Effector memory CD8-positive, alpha-beta T cell (primary cell): ENCODE measurements around the gene ARHGAP1.
A peak's percentile ranks its signal among the peaks of the same experiment; 100 is the strongest.

Source experiments
- ATAC-seq: fragments of 150-1000 bp; cut with Tn5 transposase; replicated peaks from 2 replicates; pipeline ENCODE4 v1.10.0; 2021; ENCODE audit warnings: mild to moderate bottlenecking, moderate library complexity
- DNase-seq, 3 experiments: peaks; one replicate each; pipeline ENCODE4 v3.0.0; 2021
- H3K27ac Mint-ChIP-seq, 2 donors: one replicate each; pipeline ENCODE4 v1.8.0; 2022; ENCODE audit warnings: mild to moderate bottlenecking in 2 of 2, mixed read lengths in 2 of 2, moderate library complexity in 2 of 2
- H3K27me3 Mint-ChIP-seq, 2 donors: one replicate each; pipeline ENCODE4 v1.8.0; 2022; ENCODE audit warnings: mixed read lengths in 2 of 2
- H3K36me3 Mint-ChIP-seq: one replicate; pipeline ENCODE4 v1.8.0; 2022; ENCODE audit warnings: mild to moderate bottlenecking, moderate library complexity, mixed read lengths; ENCODE audit not compliant: insufficient read depth
- H3K4me1 Mint-ChIP-seq, 2 donors: one replicate each; pipeline ENCODE4 v1.8.0; 2022; ENCODE audit warnings: low read depth in 2 of 2, mixed read lengths in 2 of 2
- H3K4me3 Mint-ChIP-seq, 2 donors: one replicate each; pipeline ENCODE4 v1.8.0; 2022; ENCODE audit warnings: mild to moderate bottlenecking in 2 of 2, mixed read lengths in 2 of 2, moderate library complexity in 2 of 2
- H3K9me3 Mint-ChIP-seq, 2 donors: one replicate each; pipeline ENCODE4 v1.8.0; 2022; ENCODE audit warnings: mixed read lengths in 2 of 2

ARHGAP1 gene

GRCh38 chr11:46695345-46696211, 4.8 kb downstream of the ARHGAP1 start:
- Mint-ChIP-seq H3K36me3 (peaks cover 60% of the 10 kb centered on the region), H3K27me3 (no peaks in the 10 kb centered on the region), H3K9me3 (no peaks in the 10 kb centered on the region), H3K4me1 (peaks cover 37 to 46% of the 10 kb centered on the region in 2 donors), H3K27ac (peak overlapping the region; percentile 92 to 93), H3K4me3 (no peak overlapping the region)
- DNase-seq, result no peak
- ATAC-seq, result no peak

- no peak for DNase-seq
- Mint-ChIP-seq H3K27ac (peak overlapping the region; percentile 92 to 93), H3K36me3 (peaks cover 66% of the 10 kb centered on the region), H3K4me1 (peaks cover 34 to 44% of the 10 kb centered on the region in 2 donors), H3K27me3 (no peaks in the 10 kb centered on the region), H3K9me3 (no peaks in the 10 kb centered on the region), H3K4me3 (no peak overlapping the region)
- no peak for ATAC-seq
Measured at GRCh38 chr11:46694607-46695006, 5.8 kb downstream of the ARHGAP1 start.

- Mint-ChIP-seq H3K4me3 (no peak overlapping the region), H3K4me1 (peaks cover 32 to 41% of the 10 kb centered on the region in 2 donors), H3K36me3 (peaks cover 68% of the 10 kb centered on the region), H3K27ac (peak overlapping the region; percentile 92 to 93), H3K9me3 (no peaks in the 10 kb centered on the region), H3K27me3 (no peaks in the 10 kb centered on the region)
- no peak for ATAC-seq
- DNase-seq, result no peak
Measured at GRCh38 chr11:46694072-46694471, 6.3 kb downstream of the ARHGAP1 start.

- Mint-ChIP-seq H3K27me3 (no peaks in the 10 kb centered on the region), H3K27ac (peak overlapping the region; percentile 92 to 93), H3K4me3 (no peak overlapping the region), H3K36me3 (peaks cover 72% of the 10 kb centered on the region), H3K4me1 (peaks cover 28 to 36% of the 10 kb centered on the region in 2 donors), H3K9me3 (no peaks in the 10 kb centered on the region)
- ATAC-seq, result no peak
- DNase-seq, result no peak
Measured at GRCh38 chr11:46693597-46694012, 6.8 kb downstream of the ARHGAP1 start.

GRCh38 chr11:46692450-46692849, 8.0 kb downstream of the ARHGAP1 start:
- H3K36me3 Mint-ChIP-seq, result peaks cover 82% of the 10 kb centered on the region
- no peak for DNase-seq
- H3K9me3 Mint-ChIP-seq, result no peaks in the 10 kb centered on the region
- no peak for ATAC-seq
- no peak overlapping the region for H3K4me3 Mint-ChIP-seq
- H3K27ac Mint-ChIP-seq, result peak overlapping the region in 1 of 2 donors; percentile 46
- H3K27me3 Mint-ChIP-seq, result no peaks in the 10 kb centered on the region
- H3K4me1 Mint-ChIP-seq, result peaks cover 20 to 28% of the 10 kb centered on the region in 2 donors

- DNase-seq (no peak), ATAC-seq (no peak)
- Mint-ChIP-seq H3K9me3 (no peaks in the 10 kb centered on the region), H3K36me3 (peaks cover 87% of the 10 kb centered on the region), H3K27ac (peak overlapping the region in 1 of 2 donors; percentile 30), H3K27me3 (no peaks in the 10 kb centered on the region), H3K4me3 (no peak overlapping the region), H3K4me1 (peaks cover 16 to 23% of the 10 kb centered on the region in 2 donors)
Measured at GRCh38 chr11:46690702-46691101, 9.7 kb downstream of the ARHGAP1 start.

GRCh38 chr11:46686886-46687795, 13.3 kb downstream of the ARHGAP1 start:
- no peak for DNase-seq

GRCh38 chr11:46684367-46684766, 16.1 kb downstream of the ARHGAP1 start:
- Mint-ChIP-seq H3K4me3 (no peak overlapping the region), H3K36me3 (peaks cover 70% of the 10 kb centered on the region), H3K27me3 (no peaks in the 10 kb centered on the region), H3K9me3 (no peaks in the 10 kb centered on the region), H3K27ac (no peak overlapping the region), H3K4me1 (peaks cover 1 to 5% of the 10 kb centered on the region in 2 donors)
- ATAC-seq (no peak), DNase-seq (no peak)

More at GRCh38 chr11:46686886-46687795, 13.3 kb downstream of the ARHGAP1 start:
- no peaks in the 10 kb centered on the region for H3K27me3 Mint-ChIP-seq
- no peak for ATAC-seq
- no peaks in the 10 kb centered on the region for H3K9me3 Mint-ChIP-seq
- H3K4me1 Mint-ChIP-seq, result peaks cover 5 to 15% of the 10 kb centered on the region in 2 donors
- no peak overlapping the region for H3K4me3 Mint-ChIP-seq
- H3K27ac Mint-ChIP-seq, result no peak overlapping the region
- peaks cover 74% of the 10 kb centered on the region for H3K36me3 Mint-ChIP-seq

- peak overlapping the region in 1 of 2 donors; percentile 56 for H3K27ac Mint-ChIP-seq
- H3K36me3 Mint-ChIP-seq, result peaks cover 72% of the 10 kb centered on the region
Measured at GRCh38 chr11:46682773-46683752, 17.4 kb downstream of the ARHGAP1 start.

GRCh38 chr11:46681814-46682213, 18.6 kb downstream of the ARHGAP1 start:
- Mint-ChIP-seq H3K27ac (no peak overlapping the region), H3K36me3 (peaks cover 69% of the 10 kb centered on the region), H3K9me3 (no peaks in the 10 kb centered on the region), H3K4me1 (peaks cover 6 to 14% of the 10 kb centered on the region in 2 donors), H3K27me3 (no peaks in the 10 kb centered on the region), H3K4me3 (no peak overlapping the region)
- DNase-seq (no peak), ATAC-seq (no peak)

More at GRCh38 chr11:46682773-46683752, 17.4 kb downstream of the ARHGAP1 start:
- H3K27me3 Mint-ChIP-seq, result no peaks in the 10 kb centered on the region
- no peak overlapping the region for H3K4me3 Mint-ChIP-seq
- no peaks in the 10 kb centered on the region for H3K9me3 Mint-ChIP-seq
- peaks cover 5 to 6% of the 10 kb centered on the region in 2 donors for H3K4me1 Mint-ChIP-seq
- DNase-seq (no peak), ATAC-seq (no peak)

GRCh38 chr11:46680815-46681214, 19.6 kb downstream of the ARHGAP1 start:
- H3K36me3 Mint-ChIP-seq, result peaks cover 64% of the 10 kb centered on the region

GRCh38 chr11:46680164-46680760, 20.2 kb downstream of the ARHGAP1 start:
- H3K36me3 Mint-ChIP-seq, result peaks cover 58% of the 10 kb centered on the region
- H3K27me3 Mint-ChIP-seq, result no peaks in the 10 kb centered on the region
- H3K4me3 Mint-ChIP-seq, result no peak overlapping the region
- peaks cover 6 to 18% of the 10 kb centered on the region in 2 donors for H3K4me1 Mint-ChIP-seq
- no peak overlapping the region for H3K27ac Mint-ChIP-seq
- H3K9me3 Mint-ChIP-seq, result no peaks in the 10 kb centered on the region
- no peak for ATAC-seq
- no peak for DNase-seq

More at GRCh38 chr11:46680815-46681214, 19.6 kb downstream of the ARHGAP1 start:
- Mint-ChIP-seq H3K4me1 (peaks cover 6 to 18% of the 10 kb centered on the region in 2 donors), H3K9me3 (no peaks in the 10 kb centered on the region), H3K27ac (no peak overlapping the region), H3K4me3 (no peak overlapping the region), H3K27me3 (no peaks in the 10 kb centered on the region)
- ATAC-seq, result no peak
- no peak for DNase-seq
